Measurements from ENCODE around the gene RNMT.

RNMT gene

DNA sequence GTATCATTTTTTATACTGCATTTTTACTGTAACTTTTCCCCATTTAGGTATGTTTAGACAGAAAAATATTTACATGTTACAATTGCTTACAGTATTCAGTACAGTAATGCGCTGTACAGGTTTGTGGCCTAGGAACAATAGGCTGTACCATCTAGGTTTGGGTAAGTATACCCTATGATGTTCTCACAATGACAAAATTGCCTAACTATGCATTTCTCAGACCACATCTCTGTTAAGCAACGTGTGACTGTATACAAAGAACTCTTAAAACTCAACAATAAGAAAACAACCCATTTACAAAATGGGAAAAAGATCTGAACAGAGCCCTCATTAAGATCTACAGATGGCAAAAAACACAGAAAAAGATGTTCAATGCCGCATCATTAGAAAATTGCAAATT is 29.5 kb upstream of the RNMT start:
- no peak overlapping the region for H3K27ac ChIP-seq
- TF ChIP-seq ZFX (IDR thresholded peaks at IDR 0.05; ENCODE audit: borderline replicate concordance): no peak
- TF ChIP-seq, protein P1, sequence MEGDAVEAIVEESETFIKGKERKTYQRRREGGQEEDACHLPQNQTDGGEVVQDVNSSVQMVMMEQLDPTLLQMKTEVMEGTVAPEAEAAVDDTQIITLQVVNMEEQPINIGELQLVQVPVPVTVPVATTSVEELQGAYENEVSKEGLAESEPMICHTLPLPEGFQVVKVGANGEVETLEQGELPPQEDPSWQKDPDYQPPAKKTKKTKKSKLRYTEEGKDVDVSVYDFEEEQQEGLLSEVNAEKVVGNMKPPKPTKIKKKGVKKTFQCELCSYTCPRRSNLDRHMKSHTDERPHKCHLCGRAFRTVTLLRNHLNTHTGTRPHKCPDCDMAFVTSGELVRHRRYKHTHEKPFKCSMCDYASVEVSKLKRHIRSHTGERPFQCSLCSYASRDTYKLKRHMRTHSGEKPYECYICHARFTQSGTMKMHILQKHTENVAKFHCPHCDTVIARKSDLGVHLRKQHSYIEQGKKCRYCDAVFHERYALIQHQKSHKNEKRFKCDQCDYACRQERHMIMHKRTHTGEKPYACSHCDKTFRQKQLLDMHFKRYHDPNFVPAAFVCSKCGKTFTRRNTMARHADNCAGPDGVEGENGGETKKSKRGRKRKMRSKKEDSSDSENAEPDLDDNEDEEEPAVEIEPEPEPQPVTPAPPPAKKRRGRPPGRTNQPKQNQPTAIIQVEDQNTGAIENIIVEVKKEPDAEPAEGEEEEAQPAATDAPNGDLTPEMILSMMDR (IDR thresholded peaks at IDR 0.05): no peak

DNA sequence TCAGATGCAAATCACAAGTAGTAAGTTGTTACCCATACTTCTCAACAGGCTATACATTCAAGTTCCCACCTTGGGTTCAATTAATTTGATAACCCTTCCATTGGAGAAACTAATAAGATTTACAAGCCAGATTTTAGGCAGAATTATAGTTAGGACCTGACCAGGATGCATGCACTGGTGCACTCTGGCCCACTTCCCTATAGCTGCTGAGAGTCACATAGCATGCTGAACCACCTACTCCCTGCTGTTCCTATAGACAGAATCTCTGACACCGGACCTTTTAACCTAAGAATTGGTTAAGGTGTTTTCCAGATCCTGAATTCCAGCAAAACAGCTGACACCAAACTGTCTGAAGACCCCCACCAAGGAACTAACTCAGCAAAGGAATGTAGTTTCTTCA is 26.3 kb upstream of the RNMT start:
- TF ChIP-seq ZFX (IDR thresholded peaks at IDR 0.05; ENCODE audit: borderline replicate concordance): no peak
- TF ChIP-seq, protein P1 (IDR thresholded peaks at IDR 0.05): no peak
- no peak overlapping the region for H3K27ac ChIP-seq

DNA sequence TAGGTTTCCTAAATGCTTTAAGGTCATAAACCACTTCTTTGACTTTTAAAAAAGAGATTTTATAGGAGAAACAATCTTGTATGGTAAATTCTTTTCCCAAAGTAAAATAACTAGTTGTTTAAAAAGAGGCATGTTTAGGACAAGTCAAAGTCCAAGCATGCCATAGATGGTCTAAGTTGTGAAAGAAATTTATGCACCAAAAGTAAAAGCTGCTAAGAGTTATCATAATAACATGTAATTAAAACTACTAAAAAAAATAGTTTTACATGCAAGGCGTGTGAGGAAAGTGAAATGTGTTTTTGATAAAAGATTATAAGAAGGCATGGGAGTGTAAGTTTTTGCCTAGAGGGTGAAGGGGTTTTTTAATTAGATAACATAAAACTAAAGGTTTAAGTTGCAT is 22.6 kb upstream of the RNMT start:
- TF ChIP-seq, protein P1 (IDR thresholded peaks at IDR 0.05): no peak
- TF ChIP-seq ZFX (IDR thresholded peaks at IDR 0.05; ENCODE audit: borderline replicate concordance): no peak
- no peak overlapping the region for H3K27ac ChIP-seq

DNA sequence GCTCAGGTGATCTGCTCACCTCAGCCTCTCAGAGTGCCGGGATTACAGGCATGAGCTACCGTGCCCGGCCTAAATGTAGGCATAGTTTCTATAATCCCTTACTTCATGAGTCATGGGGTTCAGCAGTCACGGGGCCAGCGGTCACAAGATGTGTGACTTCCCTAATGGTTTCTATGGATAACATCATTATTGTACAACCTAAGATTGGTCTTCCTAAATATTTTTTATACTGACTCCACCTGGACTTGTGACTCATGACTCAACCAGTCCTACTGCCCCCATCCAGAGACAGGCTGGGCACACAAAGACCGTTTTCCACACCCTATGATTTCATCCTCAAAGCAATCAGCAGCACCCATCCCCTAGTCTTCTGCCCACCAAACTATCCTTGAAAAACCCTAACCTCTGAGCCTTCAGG is 16.1 kb upstream of the RNMT start:
- TF ChIP-seq, protein P1 (IDR thresholded peaks at IDR 0.05): no peak

DNA sequence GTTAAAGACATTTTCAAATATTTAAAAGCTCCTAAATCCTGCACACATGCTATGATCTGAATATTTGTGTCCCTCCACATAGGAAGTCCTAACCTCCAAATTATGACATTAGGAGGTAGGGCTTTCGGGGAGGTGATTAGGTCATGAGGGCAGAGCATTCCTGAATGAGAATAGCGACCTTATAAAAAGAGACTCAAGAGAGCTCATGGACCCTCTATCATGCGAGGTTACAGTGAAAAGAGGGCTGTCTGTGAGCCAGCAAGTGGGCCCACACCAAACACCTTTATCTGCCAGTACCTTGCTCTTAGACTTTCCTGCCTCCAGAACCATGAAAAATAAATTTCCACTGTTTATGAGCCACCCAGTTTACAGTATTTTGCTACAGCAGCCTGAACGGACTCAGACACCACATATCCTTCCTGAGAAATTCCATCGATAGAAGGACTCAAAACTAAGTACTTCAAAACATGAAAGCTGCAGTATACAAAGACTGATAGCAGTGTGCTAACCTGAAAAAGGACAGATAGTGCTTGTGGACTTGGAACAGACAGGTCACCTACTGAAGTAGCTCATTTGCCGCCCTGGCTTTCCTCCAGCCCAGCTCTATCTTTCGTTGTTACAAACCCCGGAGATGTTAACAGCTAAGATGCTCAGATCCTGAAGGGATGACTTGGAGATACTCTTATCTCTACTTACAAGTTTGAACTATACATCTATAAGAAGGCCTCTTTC is 13.9 kb upstream of the RNMT start:
- TF ChIP-seq, protein P1 (IDR thresholded peaks at IDR 0.05): no peak
- TF ChIP-seq ZFX (IDR thresholded peaks at IDR 0.05; ENCODE audit: borderline replicate concordance): no peak
- no peak overlapping the region for H3K27ac ChIP-seq

More for the DNA sequence above, 16.1 kb upstream of the RNMT start:
- no peak overlapping the region for H3K27ac ChIP-seq

DNA sequence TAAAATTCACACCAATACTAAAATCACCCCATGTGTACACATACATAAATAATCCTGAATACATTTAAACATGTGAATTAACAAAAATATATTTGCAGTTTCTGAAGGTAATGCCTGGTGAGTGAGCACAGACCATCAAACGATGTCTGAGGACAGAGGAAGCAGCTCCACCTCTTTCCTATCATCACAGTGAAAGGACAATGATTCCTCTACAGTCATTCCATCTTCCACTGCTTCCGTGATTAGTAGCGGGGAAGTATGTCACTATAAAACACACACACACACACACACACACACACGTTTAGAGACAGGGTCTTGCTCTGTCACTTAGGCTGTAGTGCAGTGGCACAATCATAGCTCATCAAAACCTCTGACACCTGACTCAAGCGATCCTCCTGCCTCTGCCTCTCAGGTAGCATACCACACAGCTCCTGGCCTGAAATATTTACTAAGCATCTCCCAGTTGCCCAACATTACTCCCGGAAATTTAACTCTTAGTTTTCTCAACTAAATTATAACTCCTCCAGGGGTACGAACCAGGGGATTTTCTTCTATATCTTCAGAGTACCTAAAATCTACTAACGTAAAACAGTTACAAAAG is 12.9 kb upstream of the RNMT start:
- no peak overlapping the region for H3K27ac ChIP-seq
- TF ChIP-seq ZFX (IDR thresholded peaks at IDR 0.05; ENCODE audit: borderline replicate concordance): no peak
- TF ChIP-seq, protein P1 (IDR thresholded peaks at IDR 0.05): no peak

DNA sequence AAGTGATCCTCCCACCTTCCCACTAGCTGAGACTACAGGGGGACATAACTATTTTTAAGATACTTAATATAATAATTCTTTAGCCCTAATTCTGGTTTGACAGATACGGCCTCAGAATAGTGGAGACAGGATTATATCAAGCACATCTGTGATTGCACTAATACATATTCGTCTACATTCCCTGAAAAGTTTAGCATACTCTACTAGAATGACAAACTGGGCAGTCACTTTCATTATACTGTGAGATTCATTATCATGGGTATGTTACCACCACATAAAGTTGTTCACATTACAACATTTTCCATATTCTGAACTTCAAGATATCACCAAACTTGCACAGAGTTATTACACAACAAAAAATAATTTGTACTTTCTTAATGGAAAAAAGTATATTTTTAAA is 11.1 kb upstream of the RNMT start:
- TF ChIP-seq, protein P1 (IDR thresholded peaks at IDR 0.05): no peak
- TF ChIP-seq ZFX (IDR thresholded peaks at IDR 0.05; ENCODE audit: borderline replicate concordance): no peak

More for the DNA sequence above, 11.1 kb upstream of the RNMT start:
- H3K27ac ChIP-seq: no peak overlapping the region

Measured in 22Rv1 (cell line).